Ureter (tissue), 1 donor: ENCODE data around the gene CALML5. TPM values are rescaled to one million over a fixed set of nuclear protein-coding genes. Genes with fewer than 3 reads are reported as not detected.

ENCODE experiments used
- DNase-seq: peaks from one replicate; pipeline ENCODE4 v3.0.0-alpha.2; 2020; ENCODE audit warnings: low spot score
- total RNA-seq: library from RNA; stranded (reverse); gene quantifications from one replicate; pipeline ENCODE4 v1.2.4, GENCODE V29; 2023
- donor health status: DM: yes; HTN: yes; CAD: no.

Gene CALML5
- total RNA-seq, 1 donor from 2014 or later: not detected

GRCh38 chr10:5500910-5501309, 1.5 kb upstream of the CALML5 start:
- no peak for DNase-seq

- no peak for DNase-seq
These were observed 846 bp upstream of the CALML5 start for GRCh38 chr10:5500162-5500670.

- DNase-seq: no peak
These were observed 428 bp downstream of the CALML5 start for GRCh38 chr10:5498791-5499492.

DNA sequence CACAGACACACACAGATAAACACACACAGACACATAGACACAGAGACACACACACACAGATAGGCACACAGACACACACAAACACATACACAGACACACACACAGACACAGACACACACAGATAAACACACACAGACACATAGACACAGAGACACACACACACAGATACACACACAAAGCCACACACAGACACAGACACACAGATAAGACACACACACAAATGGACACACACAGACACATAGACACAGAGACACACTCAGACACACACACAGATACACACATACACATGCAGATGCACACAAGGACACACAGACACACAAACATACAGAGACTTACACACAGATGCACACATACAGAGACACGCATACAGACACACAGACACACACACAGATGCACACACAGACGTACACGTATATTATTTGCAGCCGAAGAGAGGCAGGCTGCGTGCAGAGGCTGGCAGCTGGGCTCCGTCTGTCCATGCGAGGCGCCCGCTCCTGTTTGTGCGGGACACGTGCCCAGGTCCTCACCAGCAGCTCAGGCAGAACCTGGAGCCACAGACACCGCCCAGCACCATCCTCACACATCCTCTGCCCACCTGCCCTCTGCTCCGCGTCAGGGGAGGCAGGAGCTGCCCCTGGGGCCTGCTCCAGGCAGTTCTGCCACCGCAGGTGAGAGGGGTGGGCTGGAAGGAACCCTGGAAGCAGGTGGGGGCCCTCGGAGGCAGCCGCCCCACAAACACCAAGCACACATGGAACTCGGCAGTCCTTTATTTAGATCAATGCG, 1.2 kb downstream of the CALML5 start:
- no peak for DNase-seq

DNA sequence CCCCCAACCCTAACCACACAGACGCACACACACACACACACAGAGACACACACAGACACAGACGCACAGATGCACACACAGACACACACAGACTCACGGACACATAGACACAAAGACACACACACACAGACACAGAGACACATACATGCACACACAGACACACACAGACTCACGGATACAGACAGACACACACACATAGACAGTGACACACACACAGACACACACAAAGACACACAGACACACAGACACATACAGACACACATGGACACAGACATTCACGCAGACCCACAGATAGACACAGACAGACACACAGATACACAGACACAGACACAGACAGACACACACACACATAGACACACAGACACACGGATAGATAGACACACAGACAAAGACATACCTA, 2.1 kb downstream of the CALML5 start:
- DNase-seq: no peak

DNA sequence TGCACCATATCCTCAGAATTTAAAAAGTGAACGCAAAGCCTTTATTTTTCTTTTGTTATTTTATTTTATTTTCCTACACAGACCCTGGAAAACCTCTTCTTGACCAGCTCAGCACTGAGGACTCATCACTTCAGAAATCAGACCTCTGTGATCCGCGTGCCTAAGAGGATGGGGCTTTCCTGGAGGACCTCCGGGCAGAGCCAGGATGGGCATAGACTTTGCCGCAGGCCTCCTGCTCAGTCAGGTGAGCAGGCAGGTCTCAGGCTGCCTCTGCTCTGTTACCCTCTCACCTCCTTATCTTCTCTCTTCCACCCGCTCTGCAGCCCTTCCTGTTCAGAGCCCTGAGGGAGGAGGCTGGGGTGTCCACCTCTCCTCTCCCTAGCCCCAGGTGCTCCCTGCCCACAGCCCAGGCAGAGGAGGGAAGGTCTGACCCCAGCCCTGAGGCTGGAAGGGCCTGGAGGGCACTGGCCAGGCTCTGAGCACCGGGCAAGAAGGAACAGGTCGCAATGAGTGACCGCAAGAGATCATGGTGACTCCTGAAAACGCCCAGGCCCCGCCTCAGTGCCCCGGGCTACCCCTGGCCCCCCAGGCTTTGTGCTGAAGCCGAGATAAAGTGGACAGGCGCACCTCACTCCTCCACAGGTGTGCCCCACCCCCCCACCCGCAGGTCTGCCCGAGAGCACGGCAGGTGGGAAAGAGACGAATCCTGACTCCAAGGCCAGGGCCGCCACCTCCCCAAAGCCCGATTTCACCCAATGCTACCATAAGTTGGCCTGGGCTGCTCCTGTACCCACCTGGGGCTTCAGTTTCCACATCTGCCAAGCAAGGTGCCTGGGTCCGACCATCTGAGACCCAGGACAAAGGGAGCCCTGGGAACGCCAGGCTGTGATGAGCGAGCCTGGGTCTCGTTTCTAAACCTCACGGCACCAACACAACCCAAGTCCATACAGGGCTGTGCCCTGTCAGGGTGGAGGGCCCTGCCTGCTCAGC, 2.8 kb downstream of the CALML5 start:
- DNase-seq: no peak

- no peak for DNase-seq
These were observed 4.8 kb downstream of the CALML5 start for GRCh38 chr10:5494611-5495010.

GRCh38 chr10:5493691-5494090, 5.7 kb downstream of the CALML5 start:
- no peak for DNase-seq

- DNase-seq: no peak
These were observed 6.3 kb downstream of the CALML5 start for GRCh38 chr10:5492929-5493576.

DNA sequence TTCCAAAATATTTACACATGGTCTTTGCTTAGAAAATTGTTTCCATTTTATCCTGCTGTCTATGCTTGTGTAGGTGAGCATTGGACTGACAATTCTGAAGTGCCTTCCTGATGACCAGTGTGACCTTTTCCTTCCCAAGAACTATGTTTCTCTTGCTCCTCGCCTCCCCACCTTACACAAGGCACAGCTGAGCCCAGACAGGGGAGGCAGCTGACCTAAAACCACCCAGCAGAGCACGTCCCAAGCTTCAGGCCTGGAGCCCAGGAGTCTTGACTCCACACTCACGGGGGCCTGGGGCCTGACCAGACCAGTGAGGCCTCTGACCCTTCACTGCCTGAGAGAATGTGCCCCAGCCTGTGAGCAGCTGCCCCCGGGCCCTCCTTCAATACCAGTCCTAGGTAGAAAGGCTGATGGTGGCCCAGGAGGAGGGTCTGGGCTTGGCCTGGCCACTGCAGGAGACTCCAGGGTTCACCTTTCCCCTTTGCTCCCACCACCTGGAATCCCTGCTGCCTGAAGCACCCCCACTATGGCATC, 7.0 kb downstream of the CALML5 start:
- no peak for DNase-seq

DNA sequence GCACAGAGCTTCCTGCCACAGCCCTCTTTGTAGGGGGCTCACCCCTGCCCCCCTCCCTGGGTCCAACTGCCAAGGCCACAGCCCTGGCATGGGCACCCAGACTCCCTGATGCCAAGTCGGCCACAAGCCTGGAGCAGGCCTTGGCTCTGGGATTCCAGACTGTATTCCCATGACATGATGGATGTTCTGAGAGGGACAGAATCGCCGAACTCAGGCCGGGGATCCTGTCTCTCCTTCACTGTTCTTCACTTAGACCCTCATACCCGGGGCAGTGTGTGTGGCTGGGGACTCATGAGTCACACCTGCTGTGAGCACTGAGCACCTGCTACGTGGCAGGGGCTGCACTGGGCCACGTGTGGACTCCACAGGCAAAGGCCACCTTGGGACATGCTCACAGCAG, 7.9 kb downstream of the CALML5 start:
- DNase-seq: no peak

GRCh38 chr10:5490698-5491464, 8.5 kb downstream of the CALML5 start:
- no peak for DNase-seq

DNA sequence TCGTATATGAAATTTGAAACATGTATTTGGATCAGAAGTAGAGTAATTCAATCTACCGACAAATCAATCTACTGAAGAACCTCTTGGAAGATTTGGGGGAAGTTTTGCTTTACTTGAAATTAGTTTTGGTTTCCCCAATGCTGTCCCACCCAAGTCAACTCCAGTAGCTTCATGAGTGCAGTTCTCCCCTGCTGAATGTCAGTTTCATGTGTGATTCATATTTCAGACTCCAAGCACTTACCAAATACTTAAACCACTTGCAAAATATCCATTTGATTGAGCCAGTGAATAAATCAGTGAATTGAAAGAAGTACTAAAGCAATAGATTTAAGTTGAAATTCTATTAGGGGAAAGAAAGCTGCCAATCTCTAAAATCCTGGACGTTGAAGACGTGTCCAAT, 9.3 kb downstream of the CALML5 start:
- DNase-seq: no peak

DNA sequence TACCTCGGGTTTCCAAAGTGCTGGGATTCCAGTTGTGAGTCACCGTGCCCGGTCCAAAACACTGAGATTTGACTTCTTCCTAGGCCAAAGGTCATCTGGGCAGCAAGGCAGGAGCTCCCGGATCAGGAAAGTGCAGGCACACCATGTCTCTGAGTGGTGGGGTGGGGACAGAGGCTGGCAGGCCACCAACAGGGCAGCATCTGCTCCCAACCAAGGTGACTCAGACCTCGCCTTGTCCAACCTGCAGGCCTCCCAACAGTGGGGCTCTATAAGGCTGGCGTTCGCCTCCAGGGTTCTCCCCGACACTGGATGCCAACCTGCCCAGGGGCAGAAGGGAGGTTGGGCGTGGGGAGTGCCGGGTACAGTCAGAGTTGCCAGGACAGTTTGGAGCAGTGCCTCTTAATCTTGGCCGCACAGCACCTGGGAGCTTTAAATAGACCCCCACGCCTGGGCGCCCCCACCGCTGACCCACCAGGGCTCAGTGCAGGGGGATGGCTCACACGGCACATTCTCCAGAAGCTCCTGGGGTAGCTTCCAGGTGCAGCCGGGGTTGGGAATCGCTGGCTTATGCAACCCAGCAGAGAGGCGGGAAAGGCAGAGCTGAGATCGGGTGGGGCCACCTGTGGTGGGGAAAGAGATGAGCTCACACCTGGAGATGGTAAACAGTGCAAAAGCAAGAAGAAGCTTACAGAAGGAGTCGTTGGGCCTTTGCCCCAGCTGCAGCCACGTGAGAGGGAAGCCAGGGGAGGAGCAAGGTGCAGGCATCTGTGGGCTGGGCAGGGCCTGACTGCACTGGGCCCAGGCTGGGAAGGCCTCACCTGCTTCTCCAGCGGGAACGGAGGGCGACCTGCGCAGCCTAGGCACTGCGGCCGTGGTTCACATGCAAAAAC, 10.9 kb downstream of the CALML5 start:
- DNase-seq: no peak

DNA sequence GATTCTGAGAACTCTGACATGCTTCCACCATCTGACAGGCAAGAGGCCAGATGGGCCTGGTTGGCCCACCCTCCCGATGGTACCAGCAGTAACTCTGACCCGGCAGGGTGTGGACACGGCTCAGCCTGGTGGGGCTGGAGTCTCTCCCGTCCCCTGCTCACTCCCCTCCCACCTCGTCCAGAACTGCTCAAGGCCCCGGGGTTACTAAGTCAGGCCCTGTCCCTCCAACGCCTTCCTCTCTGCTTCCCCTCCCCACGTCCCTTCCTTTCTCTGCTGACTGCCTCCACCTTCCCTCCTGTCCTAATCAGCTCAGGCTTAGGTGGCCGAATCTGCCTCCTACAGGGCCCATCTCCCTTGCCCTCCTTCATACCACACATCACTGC, 12.5 kb downstream of the CALML5 start:
- DNase-seq: no peak

GRCh38 chr10:5485948-5486852, 13.2 kb downstream of the CALML5 start:
- DNase-seq: no peak

DNA sequence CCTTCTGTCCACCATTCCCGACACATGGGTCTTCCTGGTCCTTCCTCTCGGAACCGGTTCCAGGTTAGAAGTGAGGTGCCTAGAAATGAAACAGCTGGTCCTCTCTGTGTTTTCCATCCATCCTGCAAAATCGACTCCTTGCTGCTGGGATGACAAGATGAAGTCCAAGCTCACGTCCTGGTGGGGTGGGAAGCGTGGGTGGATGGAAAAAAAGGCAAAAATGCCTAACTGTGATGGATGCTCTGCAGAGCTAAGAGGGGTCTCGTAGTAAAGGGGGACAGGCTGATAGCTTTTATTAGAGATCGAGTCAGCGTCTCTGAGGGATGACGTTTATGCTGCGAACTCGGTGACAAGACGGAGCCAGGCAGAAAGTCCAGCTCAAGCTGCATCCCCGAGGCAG, 14.1 kb downstream of the CALML5 start:
- no peak for DNase-seq

- DNase-seq: no peak
These were observed 15.2 kb downstream of the CALML5 start for GRCh38 chr10:5484205-5484604.
